PC-3 (cell line): Measurements from ENCODE around the gene TANC1. TPM values are rescaled to one million over a fixed set of nuclear protein-coding genes. Genes with fewer than 3 reads are reported as not detected.
A peak's percentile ranks its signal among the peaks of the same experiment; 100 is the strongest.

Source experiments
- ATAC-seq: fragments of 200-7000 bp; cut with Tn5 transposase; 2 replicates; pipeline ENCODE4 v1.9.1; 2020; ENCODE audit warnings: mild to moderate bottlenecking, moderate library complexity
- BruUV-seq: library from RNA; stranded (reverse); fragments of 400-500 nt; replicated peaks from 2 replicates; lab custom pipeline; 2021; lab: Mats Ljungman, UMichigan
- CTCF ChIA-PET: fragments of 300-600 bp; sonication (Branson Sonifier 250); formaldehyde crosslinking; loops from one replicate; lab custom pipeline; 2022; ENCODE audit warnings: antibody characterized with exemption; lab: Charles Lee
- POLR2A ChIA-PET: fragments of 300-600 bp; sonication (Branson Sonifier 250); formaldehyde crosslinking; loops from one replicate; lab custom pipeline; 2022; ENCODE audit warnings: antibody characterized with exemption; ENCODE audit not compliant: unreplicated experiment; lab: Charles Lee
- DNase-seq: peaks from one replicate; pipeline ENCODE4 v3.0.0-alpha.2; 2015
- H2AFZ ChIP-seq: fragments of 300-600 bp; sonication (generic); 2 replicates; pipeline ENCODE4 v1.6.0; 2016; ENCODE audit warnings: antibody characterized with exemption, low read length
- H3F3A ChIP-seq: fragments of 300-600 bp; sonication (generic); one replicate; pipeline ENCODE4 v1.6.0; 2017; ENCODE audit warnings: antibody characterized with exemption, low read length, control low read depth, mild to moderate bottlenecking; ENCODE audit not compliant: unreplicated experiment
- H3K27ac ChIP-seq: fragments of 300-600 bp; sonication (generic); 2 replicates; pipeline ENCODE4 v1.5.1; 2016; ENCODE audit warnings: mild to moderate bottlenecking, low read length
- H3K27me3 ChIP-seq: fragments of 300-600 bp; sonication (generic); 2 replicates; pipeline ENCODE4 v1.6.1; 2016; ENCODE audit warnings: low read length, mixed read lengths
- H3K36me3 ChIP-seq: fragments of 300-600 bp; sonication (generic); 2 replicates; pipeline ENCODE4 v1.6.1; 2016; ENCODE audit warnings: low read depth, mixed run types, low read length, mixed read lengths
- H3K4me1 ChIP-seq: fragments of 300-600 bp; sonication (generic); 2 replicates; pipeline ENCODE4 v1.5.1; 2016; ENCODE audit warnings: low read length; ENCODE audit not compliant: insufficient read depth
- H3K4me2 ChIP-seq: fragments of 300-600 bp; sonication (generic); 2 replicates; pipeline ENCODE4 v1.6.0; 2016; ENCODE audit warnings: low read length
- H3K4me3 ChIP-seq: fragments of 300-600 bp; sonication (generic); 2 replicates; pipeline ENCODE4 v1.5.1; 2016; ENCODE audit warnings: mild to moderate bottlenecking, low read length, mixed read lengths
- H3K79me2 ChIP-seq: fragments of 300-600 bp; sonication (generic); 2 replicates; pipeline ENCODE4 v1.6.1; 2017; ENCODE audit warnings: low read length, mixed read lengths
- H3K9ac ChIP-seq: fragments of 300-600 bp; sonication (generic); 2 replicates; pipeline ENCODE4 v1.6.0; 2016; ENCODE audit warnings: mild to moderate bottlenecking, low read length
- H3K9me2 ChIP-seq: fragments of 300-600 bp; sonication (generic); replicated peaks from 2 replicates; pipeline ENCODE4 v1.6.1; 2016; ENCODE audit warnings: mixed run types, low read length, mixed read lengths
- H3K9me3 ChIP-seq: fragments of 300-600 bp; sonication (generic); 2 replicates; pipeline ENCODE4 v1.6.1; 2016; ENCODE audit warnings: low read length, mixed read lengths
- H4K20me1 ChIP-seq: fragments of 300-600 bp; sonication (generic); 2 replicates; pipeline ENCODE4 v1.6.1; 2016; ENCODE audit warnings: low read length, mixed read lengths
- EZH2 ChIP-seq: fragments of 300-600 bp; sonication (generic); IDR thresholded peaks from one replicate; pipeline ENCODE4 v1.6.1; 2017; ENCODE audit warnings: antibody characterized with exemption, mild to moderate bottlenecking, low read length; ENCODE audit not compliant: unreplicated experiment
- EZH2phosphoT487 ChIP-seq: fragments of 300-600 bp; sonication (generic); IDR thresholded peaks from 2 replicates; pipeline ENCODE4 v1.6.1; 2018; ENCODE audit warnings: mild to moderate bottlenecking, antibody characterized with exemption, low read length, borderline replicate concordance
- intact Hi-C: fragments of 100-400 bp; cut with micrococcal nuclease; formaldehyde crosslinking; loops from 2 replicates; pipeline ENCODE4 v1.9.0; 2023
- total RNA-seq: library from RNA; depleted of rRNA; stranded (reverse); fragments of >200 nt; gene quantifications from 2 replicates; pipeline ENCODE4 v1.2.3, GENCODE V29; 2014
- TF ChIP-seq, protein P1 (sequence below): fragments of 300-600 bp; sonication (generic); conservative IDR thresholded peaks from 2 replicates; pipeline ENCODE4 v1.5.1; 2017; ENCODE audit warnings: antibody characterized with exemption, low read depth, mild to moderate bottlenecking, low read length

The TANC1 gene
- total RNA-seq, 1 experiment from 2014 or later, result 17.6 TPM

DNA sequence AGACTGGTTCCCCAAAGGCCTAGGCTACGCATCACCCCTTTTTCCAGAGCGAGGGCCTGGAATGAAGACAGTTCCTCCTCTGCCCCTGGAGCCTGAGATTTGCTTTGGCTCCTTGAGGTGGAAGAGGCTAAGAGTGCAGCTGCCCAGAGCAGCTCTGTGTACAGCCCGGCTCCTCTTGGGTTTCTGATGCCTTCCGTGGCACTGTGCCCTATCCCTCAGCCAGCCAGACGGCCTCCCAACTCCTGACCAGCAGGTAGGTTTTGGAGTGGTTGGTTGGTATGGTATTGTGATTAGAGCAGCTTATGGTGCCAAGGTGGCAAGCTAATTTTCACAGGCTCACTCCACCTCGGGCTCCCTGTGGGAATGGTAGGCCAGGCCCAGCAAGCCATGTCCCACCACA, 112.2 kb downstream of the TANC1 start:
- Histone ChIP-seq H3K27me3 (no peaks in the 10 kb centered on the region), H4K20me1 (no peaks in the 10 kb centered on the region), H3K4me3 (no peak overlapping the region), H3K4me1 (peaks cover 45% of the 10 kb centered on the region), H3K27ac (no peak overlapping the region), H3K4me2 (no peak overlapping the region), H3K9ac (no peak overlapping the region), H3K9me3 (no peaks in the 10 kb centered on the region), H3K9me2 (no peaks in the 10 kb centered on the region), H3K36me3 (no peaks in the 10 kb centered on the region), H3K79me2 (peaks cover 23% of the 10 kb centered on the region; the same call in 1 of the 2 replicates), H3F3A (no peaks in the 10 kb centered on the region), H2AFZ (no peak overlapping the region)
- BruUV-seq, result no TSS peak
- intact Hi-C loops, result no loop called here
- ChIA-PET POLR2A (no interaction called here), CTCF (no interaction called here)
- no peak for TF ChIP-seq EZH2phosphoT487
- TF ChIP-seq, protein P1, sequence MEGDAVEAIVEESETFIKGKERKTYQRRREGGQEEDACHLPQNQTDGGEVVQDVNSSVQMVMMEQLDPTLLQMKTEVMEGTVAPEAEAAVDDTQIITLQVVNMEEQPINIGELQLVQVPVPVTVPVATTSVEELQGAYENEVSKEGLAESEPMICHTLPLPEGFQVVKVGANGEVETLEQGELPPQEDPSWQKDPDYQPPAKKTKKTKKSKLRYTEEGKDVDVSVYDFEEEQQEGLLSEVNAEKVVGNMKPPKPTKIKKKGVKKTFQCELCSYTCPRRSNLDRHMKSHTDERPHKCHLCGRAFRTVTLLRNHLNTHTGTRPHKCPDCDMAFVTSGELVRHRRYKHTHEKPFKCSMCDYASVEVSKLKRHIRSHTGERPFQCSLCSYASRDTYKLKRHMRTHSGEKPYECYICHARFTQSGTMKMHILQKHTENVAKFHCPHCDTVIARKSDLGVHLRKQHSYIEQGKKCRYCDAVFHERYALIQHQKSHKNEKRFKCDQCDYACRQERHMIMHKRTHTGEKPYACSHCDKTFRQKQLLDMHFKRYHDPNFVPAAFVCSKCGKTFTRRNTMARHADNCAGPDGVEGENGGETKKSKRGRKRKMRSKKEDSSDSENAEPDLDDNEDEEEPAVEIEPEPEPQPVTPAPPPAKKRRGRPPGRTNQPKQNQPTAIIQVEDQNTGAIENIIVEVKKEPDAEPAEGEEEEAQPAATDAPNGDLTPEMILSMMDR, result no peak
- TF ChIP-seq EZH2, result no peak
- no peak for ATAC-seq
- DNase-seq, result no peak

DNA sequence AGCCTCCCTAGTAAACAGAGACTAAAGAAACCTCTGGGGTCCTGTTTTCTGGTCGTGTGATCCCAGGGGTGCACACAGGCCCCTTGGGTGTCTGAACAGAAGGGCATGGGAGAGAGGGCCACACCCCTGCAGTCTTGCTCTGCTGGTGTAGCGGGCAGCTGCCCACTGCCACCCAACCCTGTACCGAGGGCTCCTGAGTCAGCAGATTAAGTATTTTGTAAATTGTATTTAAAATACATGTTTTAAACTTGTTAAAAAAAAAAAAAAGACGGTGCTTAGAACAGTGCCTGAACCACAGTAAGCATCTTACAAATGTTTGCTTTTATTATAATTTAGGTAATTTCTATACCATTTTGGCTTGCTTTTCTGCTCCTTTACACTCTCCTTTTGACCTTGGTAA, 113.7 kb downstream of the TANC1 start:
- no peaks in the 10 kb centered on the region for H4K20me1 ChIP-seq
- no peak overlapping the region for H3K9ac ChIP-seq
- H2AFZ ChIP-seq, result no peak overlapping the region
- ChIA-PET POLR2A (no interaction called here), CTCF (interaction anchor here (0.6 kb wide), 1 partner anchor 408 kb away, joined by 5 read pairs; no protein-coding TSS in a partner anchor)
- no peaks in the 10 kb centered on the region for H3K9me2 ChIP-seq
- H3K36me3 ChIP-seq, result no peaks in the 10 kb centered on the region
- H3K9me3 ChIP-seq, result no peaks in the 10 kb centered on the region
- H3K27ac ChIP-seq, result peak overlapping the region; percentile 93
- no peaks in the 10 kb centered on the region for H3F3A ChIP-seq
- peaks cover 34% of the 10 kb centered on the region for H3K79me2 ChIP-seq
- no TSS peak for BruUV-seq
- no peaks in the 10 kb centered on the region for H3K27me3 ChIP-seq
- TF ChIP-seq, protein P1, result no peak
- TF ChIP-seq EZH2phosphoT487 (no peak), EZH2 (no peak)
- intact Hi-C loops, result no loop called here
- ATAC-seq, result no peak
- no peak overlapping the region for H3K4me2 ChIP-seq
- DNase-seq, result no peak
- no peak overlapping the region for H3K4me3 ChIP-seq
- H3K4me1 ChIP-seq, result peaks cover 42% of the 10 kb centered on the region
